ENCODE results near the gene AHDC1. TPM values are rescaled to one million over a fixed set of nuclear protein-coding genes. Genes with fewer than 3 reads are reported as not detected.

The AHDC1 gene
- total RNA-seq, 1 donor from 2014 or later: 21.4 TPM

DNA sequence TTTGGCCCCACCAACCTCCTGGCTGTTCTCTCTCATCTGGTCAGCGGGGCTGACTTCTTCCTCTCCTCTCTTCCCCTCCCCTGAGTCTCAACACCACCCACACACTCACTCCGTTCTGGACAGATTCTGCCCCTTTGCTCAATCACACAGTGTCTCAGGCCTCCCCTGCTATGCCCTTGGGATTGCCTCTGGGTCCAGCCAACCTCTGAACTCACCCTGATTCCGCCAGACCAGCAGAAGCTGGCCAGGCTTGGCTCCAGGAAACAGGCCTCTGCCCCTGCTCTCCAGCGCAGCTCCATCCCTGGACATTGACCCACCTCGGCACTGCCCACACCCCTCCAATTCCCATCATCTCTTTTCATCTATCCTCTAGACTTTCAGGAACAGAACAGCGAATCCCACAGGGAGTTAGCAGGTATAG lies 22.1 kb downstream of the AHDC1 start:
- intact Hi-C loops (cut with micrococcal nuclease): no loop called here

GRCh38 chr1:27577504-27578188 lies 26.3 kb downstream of the AHDC1 start:
- intact Hi-C loops (cut with micrococcal nuclease): no loop called here

- intact Hi-C loops (cut with micrococcal nuclease): no loop called here
These were observed 27.1 kb downstream of the AHDC1 start for GRCh38 chr1:27576806-27577227.

- intact Hi-C loops (cut with micrococcal nuclease): no loop called here
These were observed 28.1 kb downstream of the AHDC1 start for GRCh38 chr1:27575840-27576331.

DNA sequence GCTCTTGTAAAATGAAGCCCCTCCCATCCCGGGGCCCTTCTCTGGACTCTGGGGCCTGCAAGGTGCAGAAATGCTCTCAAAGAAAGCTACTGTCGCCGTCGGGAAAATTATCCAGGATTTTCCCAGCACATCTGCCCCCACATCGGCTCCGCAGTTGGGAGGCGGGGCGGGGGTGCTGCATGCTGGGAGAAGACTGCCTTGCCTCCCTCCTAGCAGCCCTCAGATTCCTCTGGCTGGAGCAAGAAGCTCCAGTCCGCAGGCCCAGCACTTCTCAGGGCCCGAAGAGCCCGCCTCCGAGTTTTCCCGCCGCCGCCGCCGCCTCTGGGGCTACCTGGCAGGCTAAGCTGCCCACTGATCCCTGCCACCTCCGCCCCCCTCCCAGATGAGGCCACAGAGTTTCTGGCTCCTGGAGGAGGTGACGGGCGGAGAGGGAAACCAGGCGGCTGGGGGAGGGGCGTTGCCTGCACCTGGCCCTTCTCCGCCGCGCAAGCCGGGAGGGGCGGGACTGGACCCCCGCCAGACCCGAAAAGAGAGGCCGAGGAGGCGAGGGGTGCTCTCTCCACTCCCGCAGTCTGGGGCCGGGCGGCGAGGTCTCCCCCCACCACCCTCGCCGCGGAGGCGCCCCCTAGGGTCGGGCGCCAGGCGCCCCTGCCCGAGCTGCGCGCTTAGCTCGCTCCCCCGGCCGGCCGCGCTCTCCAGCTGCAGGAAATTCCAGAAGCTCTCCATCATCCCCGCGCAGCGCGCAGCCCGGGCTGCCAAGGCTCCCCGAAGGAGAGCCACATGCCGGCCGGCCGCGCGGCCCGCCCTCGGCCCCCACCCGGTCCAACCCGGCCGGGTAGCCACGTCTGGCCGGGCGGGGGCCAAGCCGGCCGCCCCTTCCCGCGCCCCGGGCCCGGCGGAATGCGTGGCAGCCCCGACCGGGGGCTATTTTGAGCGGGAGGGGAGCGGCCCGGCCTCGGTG lies 28.8 kb downstream of the AHDC1 start:
- intact Hi-C loops (cut with micrococcal nuclease): no loop called here

DNA sequence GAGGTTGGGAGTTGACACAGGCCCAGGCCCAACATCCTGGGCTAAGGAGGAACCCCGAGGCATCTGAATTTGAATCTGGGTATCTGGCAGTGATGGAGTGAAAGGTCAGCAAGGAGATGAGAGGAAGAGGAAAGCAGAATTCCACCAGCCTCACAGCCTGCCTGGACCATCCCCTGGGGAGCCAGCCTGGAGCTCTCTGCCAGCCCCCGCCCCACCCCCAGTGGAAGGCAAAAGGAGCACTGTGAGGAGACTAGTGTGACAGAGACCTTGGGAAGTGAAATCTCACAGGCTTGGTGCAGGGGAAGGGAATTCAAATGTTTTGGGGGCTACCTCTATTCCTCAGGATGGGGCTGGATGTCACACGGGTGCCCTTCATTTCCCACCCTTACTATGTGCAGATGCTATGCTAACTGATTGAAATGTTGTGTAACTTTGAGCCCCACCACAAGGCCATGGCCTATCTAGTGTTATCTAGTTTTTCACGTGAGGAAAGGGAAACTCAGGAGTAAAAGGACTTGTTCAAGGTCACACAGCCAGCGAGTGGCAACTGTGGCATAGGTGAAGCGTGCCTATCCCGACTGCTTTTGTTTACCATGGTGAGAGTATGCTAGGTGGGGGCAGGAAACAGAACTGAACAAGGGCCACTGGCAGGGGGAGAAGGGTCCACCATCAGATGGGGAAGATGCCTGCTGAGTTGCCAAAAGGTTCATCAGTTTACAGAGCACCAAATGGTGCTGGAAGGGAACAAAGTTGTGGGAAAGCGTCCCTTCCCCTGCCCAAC lies 29.8 kb downstream of the AHDC1 start:
- intact Hi-C loops (cut with micrococcal nuclease): no loop called here

GRCh38 chr1:27572679-27573426 lies 31.1 kb downstream of the AHDC1 start:
- intact Hi-C loops (cut with micrococcal nuclease): no loop called here

- intact Hi-C loops (cut with micrococcal nuclease): no loop called here
These were observed 31.8 kb downstream of the AHDC1 start for GRCh38 chr1:27572019-27572678.

- intact Hi-C loops (cut with micrococcal nuclease): no loop called here
These were observed 32.4 kb downstream of the AHDC1 start for GRCh38 chr1:27571439-27572018.

GRCh38 chr1:27570784-27571183 lies 33.2 kb downstream of the AHDC1 start:
- intact Hi-C loops (cut with micrococcal nuclease): no loop called here

DNA sequence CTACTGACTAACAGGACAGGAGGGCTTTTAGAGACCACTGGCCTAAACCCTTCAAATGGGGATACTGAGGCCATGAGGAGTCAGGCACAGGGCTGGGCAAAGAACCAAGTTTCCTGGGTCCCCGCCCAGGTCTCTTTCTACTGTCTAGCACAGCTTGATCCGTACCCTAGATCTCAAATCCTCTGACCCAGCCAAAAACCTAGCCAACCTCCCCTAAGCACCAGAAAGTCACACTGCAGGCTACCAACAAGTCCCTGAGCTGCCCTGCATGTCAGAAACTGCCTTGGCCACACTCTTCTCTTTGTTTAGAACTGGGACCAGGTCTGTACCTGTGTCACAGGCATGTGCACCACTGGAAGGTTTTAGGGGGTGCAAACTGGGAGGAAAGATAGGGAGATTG lies 33.6 kb downstream of the AHDC1 start:
- intact Hi-C loops (cut with micrococcal nuclease): no loop called here

DNA sequence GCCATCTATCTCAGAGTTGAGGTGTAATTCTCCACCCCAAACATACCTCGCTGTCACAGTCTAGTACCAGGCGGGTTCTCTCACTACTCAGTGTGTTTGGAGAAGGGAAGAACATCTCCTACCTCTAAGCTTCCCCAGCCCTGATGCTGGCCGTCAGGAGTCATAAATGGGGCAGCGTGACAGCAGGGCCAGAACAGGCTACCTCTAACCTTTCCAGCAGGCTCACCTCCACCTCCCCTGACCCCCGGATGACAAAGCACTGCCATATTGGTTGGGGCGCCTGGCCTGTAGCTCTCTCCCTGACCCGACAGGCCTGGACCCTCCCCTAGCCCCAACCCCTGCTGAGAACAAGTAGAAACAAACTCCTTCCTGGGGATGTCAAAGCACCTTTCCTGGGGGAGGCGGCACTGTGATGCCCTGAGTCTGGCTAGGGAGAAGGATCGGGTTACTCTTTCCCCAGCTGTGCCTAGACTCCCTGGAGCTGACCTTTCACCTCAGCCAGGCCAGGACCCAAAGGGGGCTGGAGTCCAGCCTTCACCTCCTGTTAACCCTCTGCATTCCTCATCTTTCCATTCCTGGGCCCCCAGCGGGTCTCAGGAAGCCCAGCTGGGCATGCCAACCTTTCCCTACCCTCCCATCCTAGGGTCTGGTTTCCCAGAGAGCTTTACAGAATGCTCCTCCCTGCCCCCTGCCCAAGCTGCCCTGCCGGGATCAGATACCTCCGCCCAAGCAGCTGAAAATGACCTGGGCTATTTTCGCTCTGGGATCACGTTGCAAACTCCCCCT lies 34.2 kb downstream of the AHDC1 start:
- intact Hi-C loops (cut with micrococcal nuclease): loop anchor here (2.0 kb wide), 1 partner anchor 47 kb away; no protein-coding TSS in a partner anchor

GRCh38 chr1:27569088-27569460 lies 34.9 kb downstream of the AHDC1 start:
- intact Hi-C loops (cut with micrococcal nuclease): loop anchor here (2.0 kb wide), 1 partner anchor 46 kb away; no protein-coding TSS in a partner anchor

DNA sequence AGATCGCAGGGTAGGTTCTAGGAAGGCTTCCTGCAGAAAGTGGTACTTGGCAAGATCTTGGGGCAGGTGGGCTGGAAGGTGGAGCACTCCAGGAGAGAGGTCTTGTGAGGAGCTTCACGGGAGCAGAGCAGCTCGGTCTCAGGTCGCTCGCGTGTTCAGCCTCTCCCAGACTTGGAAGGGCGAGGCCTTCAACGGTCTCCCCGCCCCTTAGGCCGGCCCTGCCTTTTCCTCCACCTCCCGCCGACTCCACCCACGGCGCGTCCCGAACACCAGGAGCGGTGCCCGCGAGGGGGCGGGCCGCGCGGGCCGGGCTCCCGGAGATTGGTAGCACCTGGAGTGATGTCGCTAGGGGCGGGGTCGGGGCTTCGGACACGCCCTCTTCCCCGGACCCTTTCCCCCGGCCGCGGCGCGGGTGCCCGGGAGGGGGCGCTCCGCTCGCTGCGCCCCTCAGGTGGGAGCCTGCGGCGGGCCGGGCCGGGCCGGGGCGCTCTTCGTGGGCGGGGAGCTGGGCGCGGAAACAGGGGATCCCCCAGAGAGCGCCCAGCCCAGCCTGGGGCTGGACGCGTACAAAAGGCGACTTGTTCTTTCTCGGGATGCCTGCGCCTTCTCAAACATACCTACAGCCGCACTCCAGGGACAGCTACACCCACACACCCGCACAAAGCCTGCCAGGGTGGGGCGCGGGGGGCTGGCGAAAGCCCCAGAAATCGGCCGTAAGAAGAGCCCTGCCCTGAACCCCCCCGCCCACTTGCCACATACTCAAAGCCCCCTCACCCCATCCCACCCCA lies 35.5 kb downstream of the AHDC1 start:
- intact Hi-C loops (cut with micrococcal nuclease): loop anchor here (1.0 to 2.0 kb wide), 2 partner anchors 12 to 46 kb away; no protein-coding TSS in a partner anchor

- intact Hi-C loops (cut with micrococcal nuclease): loop anchor here (1.0 to 2.0 kb wide), 2 partner anchors 12 to 45 kb away; no protein-coding TSS in a partner anchor
These were observed 36.0 kb downstream of the AHDC1 start for GRCh38 chr1:27567971-27568299.

DNA sequence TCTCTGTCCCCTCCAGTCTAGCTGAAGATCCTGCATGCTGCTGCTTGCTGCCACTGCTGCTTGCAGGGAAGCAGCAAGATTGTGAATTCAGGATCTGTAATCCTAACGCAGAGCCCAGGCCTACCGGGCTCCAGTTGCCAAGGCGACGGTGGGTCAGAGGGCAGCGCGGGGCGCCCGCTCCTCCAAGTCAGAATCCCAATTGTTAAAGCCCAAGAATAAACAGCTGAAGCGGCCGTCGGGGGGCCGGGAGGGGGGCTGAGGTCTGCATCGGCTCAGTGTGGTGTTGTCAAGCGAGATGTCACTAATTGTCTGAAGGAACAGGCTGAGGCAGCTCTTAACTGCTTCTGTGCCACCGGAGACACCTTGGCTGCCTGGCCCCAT lies 36.8 kb downstream of the AHDC1 start:
- intact Hi-C loops (cut with micrococcal nuclease): no loop called here

DNA sequence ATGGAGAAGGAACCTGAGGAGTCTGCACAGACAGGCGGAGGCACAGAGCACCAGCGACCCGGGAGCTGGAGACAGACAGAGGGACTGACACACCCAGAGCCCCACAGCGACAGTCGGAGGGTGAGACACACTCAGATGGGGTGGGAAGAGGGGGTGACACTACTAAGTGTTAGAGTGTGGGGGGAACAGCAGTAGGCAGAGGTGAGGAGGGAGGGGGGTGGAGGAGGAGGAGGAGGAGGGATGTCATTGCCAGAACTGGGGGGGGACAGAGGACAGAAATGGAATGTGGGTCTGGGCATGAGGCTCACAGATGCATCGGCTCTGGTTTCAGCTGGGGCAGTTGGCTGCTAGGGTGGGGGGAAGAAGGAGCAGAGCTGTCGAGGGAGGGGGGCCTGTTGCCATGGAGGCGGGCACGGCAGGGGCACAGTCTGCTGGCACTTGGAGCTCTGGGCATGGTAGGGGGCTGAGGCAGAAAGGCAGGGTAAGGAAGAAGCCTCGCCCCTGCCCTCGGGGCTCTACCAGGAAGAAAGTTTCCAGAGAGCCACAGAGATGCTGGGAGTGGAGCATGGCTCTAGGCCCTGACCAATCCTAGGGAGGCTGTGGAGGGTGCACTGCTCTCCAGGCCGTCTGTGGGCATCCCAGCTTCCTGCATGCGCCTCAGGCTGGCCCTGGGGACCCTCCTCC lies 37.3 kb downstream of the AHDC1 start:
- intact Hi-C loops (cut with micrococcal nuclease): no loop called here

Data from T-helper 2 cell treated with Interferon-gamma antibody and Interleukin-4, amounts not matched to agents 100 ng/mL and 5 ng/mL, for 36 hours (primary cell).